Calu3 (cell line): Measurements from ENCODE around the gene CYP46A1. TPM values are rescaled to one million over a fixed set of nuclear protein-coding genes. Genes with fewer than 3 reads are reported as not detected.

Experiments used
- BruUV-seq: library from RNA; stranded (reverse); fragments of 400-500 nt; replicated peaks from 2 replicates; lab custom pipeline; 2021; lab: Mats Ljungman, UMichigan
- CTCF ChIA-PET: fragments of 300-600 bp; sonication (Branson Sonifier 250); formaldehyde crosslinking; loops from one replicate; lab custom pipeline; 2022; ENCODE audit warnings: antibody characterized with exemption; lab: Charles Lee
- DNase-seq: peaks from one replicate; pipeline ENCODE4 v3.0.0; 2022
- H3K27ac Mint-ChIP-seq: one replicate; pipeline ENCODE4 v1.8.0; 2022; ENCODE audit warnings: mixed read lengths; ENCODE audit not compliant: unreplicated experiment
- H3K27me3 Mint-ChIP-seq: one replicate; pipeline ENCODE4 v1.8.0; 2022; ENCODE audit warnings: mixed read lengths; ENCODE audit not compliant: unreplicated experiment
- H3K36me3 Mint-ChIP-seq: one replicate; pipeline ENCODE4 v1.8.0; 2022; ENCODE audit warnings: mild to moderate bottlenecking, moderate library complexity, mixed read lengths; ENCODE audit not compliant: insufficient read depth, unreplicated experiment
- H3K4me1 Mint-ChIP-seq: one replicate; pipeline ENCODE4 v1.8.0; 2022; ENCODE audit warnings: mild to moderate bottlenecking, low read depth, mixed read lengths; ENCODE audit not compliant: unreplicated experiment
- H3K4me3 Mint-ChIP-seq: one replicate; pipeline ENCODE4 v1.8.0; 2022; ENCODE audit warnings: mild to moderate bottlenecking, low read depth, moderate library complexity, mixed read lengths; ENCODE audit not compliant: unreplicated experiment
- H3K9me3 Mint-ChIP-seq: one replicate; pipeline ENCODE4 v1.8.0; 2022; ENCODE audit warnings: low read depth, mixed read lengths; ENCODE audit not compliant: unreplicated experiment
- CTCF ChIP-seq: fragments of 200-600 bp; IDR thresholded peaks from one replicate; pipeline ENCODE4 v1.8.0; 2022; ENCODE audit warnings: antibody characterized with exemption; ENCODE audit not compliant: unreplicated experiment
- intact Hi-C: fragments of 100-400 bp; cut with micrococcal nuclease; formaldehyde crosslinking; loops from one replicate; pipeline ENCODE4 v1.10.0; 2022; ENCODE audit not compliant: unreplicated experiment
- total RNA-seq: library from RNA; stranded (reverse); gene quantifications from 2 replicates; pipeline ENCODE4 v1.2.3, GENCODE V29; 2022

The CYP46A1 gene
- total RNA-seq, 1 experiment from 2014 or later = not detected

- intact Hi-C loops = no loop called here
- no peaks in the 10 kb centered on the region for H3K4me1 Mint-ChIP-seq
- peaks cover 53% of the 10 kb centered on the region for H3K27me3 Mint-ChIP-seq
Observed at GRCh38 chr14:99727096-99727870, 43.2 kb downstream of the CYP46A1 start.

GRCh38 chr14:99728231-99728920 is 44.3 kb downstream of the CYP46A1 start:
- Mint-ChIP-seq H3K36me3 (no peaks in the 10 kb centered on the region), H3K4me1 (peaks cover 4% of the 10 kb centered on the region), H3K4me3 (no peak overlapping the region), H3K27me3 (peaks cover 53% of the 10 kb centered on the region), H3K9me3 (no peaks in the 10 kb centered on the region), H3K27ac (no peak overlapping the region)
- intact Hi-C loops = no loop called here
- CTCF ChIA-PET = no interaction called here
- no TSS peak for BruUV-seq
- DNase-seq = no peak
- TF ChIP-seq CTCF = no peak

More at GRCh38 chr14:99727096-99727870, 43.2 kb downstream of the CYP46A1 start:
- no TSS peak for BruUV-seq
- no peak for TF ChIP-seq CTCF
- H3K4me3 Mint-ChIP-seq = no peak overlapping the region
- no peaks in the 10 kb centered on the region for H3K36me3 Mint-ChIP-seq
- H3K9me3 Mint-ChIP-seq = no peaks in the 10 kb centered on the region
- no peak for DNase-seq
- no peak overlapping the region for H3K27ac Mint-ChIP-seq
- CTCF ChIA-PET = interaction anchor here (0.5 to 0.6 kb wide), 2 partner anchors 13 to 43 kb away, joined by 4 to 5 read pairs; partner anchors contain the start of gene CYP46A1

- H3K4me1 Mint-ChIP-seq = peaks cover 11% of the 10 kb centered on the region
- peaks cover 53% of the 10 kb centered on the region for H3K27me3 Mint-ChIP-seq
- no peak for TF ChIP-seq CTCF
- H3K4me3 Mint-ChIP-seq = no peak overlapping the region
- intact Hi-C loops = no loop called here
- H3K9me3 Mint-ChIP-seq = no peaks in the 10 kb centered on the region
- H3K27ac Mint-ChIP-seq = no peak overlapping the region
- no peak for DNase-seq
- CTCF ChIA-PET = no interaction called here
- no peaks in the 10 kb centered on the region for H3K36me3 Mint-ChIP-seq
- no TSS peak for BruUV-seq
Observed at GRCh38 chr14:99728981-99729451, 44.9 kb downstream of the CYP46A1 start.

GRCh38 chr14:99729991-99730875 is 46.1 kb downstream of the CYP46A1 start:
- peak overlapping the region; percentile 50 for H3K4me3 Mint-ChIP-seq
- intact Hi-C loops = loop anchor here (2.0 kb wide), 1 partner anchor 155 kb away; no protein-coding TSS in a partner anchor
- CTCF ChIA-PET = interaction anchor here (0.6 to 1.2 kb wide), 4 partner anchors 28 to 555 kb away, joined by 3 to 6 read pairs (median 5); partner anchors contain the start of gene CYP46A1
- peaks cover 44% of the 10 kb centered on the region for H3K27me3 Mint-ChIP-seq
- H3K36me3 Mint-ChIP-seq = no peaks in the 10 kb centered on the region
- no TSS peak for BruUV-seq
- peak; percentile 89 for DNase-seq
- H3K4me1 Mint-ChIP-seq = peaks cover 12% of the 10 kb centered on the region
- H3K27ac Mint-ChIP-seq = no peak overlapping the region
- H3K9me3 Mint-ChIP-seq = no peaks in the 10 kb centered on the region
- TF ChIP-seq CTCF = peak; percentile 76
